Vagina (tissue), 2 donors: ENCODE results near the gene MAVS. TPM values are rescaled to one million over a fixed set of nuclear protein-coding genes. Genes with fewer than 3 reads are reported as not detected.

Experiments
- DNase-seq, 2 donors: peaks; one replicate each; pipeline ENCODE4 v3.0.0-alpha.2; 2017; ENCODE audit errors: extremely low spot score in 2 of 2
- H3K27ac ChIP-seq: fragments of 200-600 bp; sonication (generic); one replicate; pipeline ENCODE4 v1.5.1; 2019
- H3K27me3 ChIP-seq: fragments of 200-600 bp; sonication (generic); one replicate; pipeline ENCODE4 v1.5.1; 2019
- H3K36me3 ChIP-seq, 2 donors: fragments of 200-600 bp; sonication (generic); one replicate each; pipeline ENCODE4 v1.5.1; 2017 to 2019
- H3K4me1 ChIP-seq: fragments of 200-600 bp; sonication (generic); one replicate; pipeline ENCODE4 v1.5.1; 2019
- H3K4me3 ChIP-seq, 2 donors: fragments of 200-600 bp; sonication (generic); 1 replicate in 1 of 2; 2 replicates in 1 of 2; pipeline ENCODE4 v1.5.1; 2016 to 2019
- H3K9me3 ChIP-seq: fragments of 200-600 bp; sonication (generic); one replicate; pipeline ENCODE4 v1.5.1; 2019
- POLR2A ChIP-seq, 2 donors: fragments of 450-650 bp; IDR thresholded peaks; one replicate each; pipeline ENCODE4 v1.6.1; 2017; ENCODE audit warnings: antibody characterized with exemption in 2 of 2, mild to moderate bottlenecking in 2 of 2, moderate library complexity in 2 of 2
- POLR2AphosphoS5 ChIP-seq, 2 donors: sonication (generic); formaldehyde crosslinking; IDR thresholded peaks; one replicate each; pipeline ENCODE4 v1.9.0; 2017; ENCODE audit warnings: antibody characterized with exemption in 2 of 2, mild to moderate bottlenecking in 2 of 2, low read depth in 1 of 2; ENCODE audit not compliant: insufficient read depth in 1 of 2
- intact Hi-C: fragments of 100-400 bp; cut with DNase I; formaldehyde crosslinking; loops from one replicate; pipeline ENCODE4 v1.15.1; 2023
- total RNA-seq: library from RNA; depleted of rRNA; stranded (reverse); fragments of >200 nt; gene quantifications from one replicate; pipeline ENCODE4 v1.2.3, GENCODE V29; 2016
- TF ChIP-seq, protein P1 (sequence below), 3 experiments: fragments of 450-650 bp in 2 of 3; fragments of 200-600 bp in 1 of 3; sonication (generic) in 1 of 3; IDR thresholded peaks; one replicate each; pipeline ENCODE4 v1.5.1; 2017 to 2019; ENCODE audit warnings: antibody characterized with exemption in 3 of 3, mild to moderate bottlenecking in 2 of 3, moderate library complexity in 2 of 3

The MAVS gene
- total RNA-seq, 1 donor from 2014 or later, result 22.1 TPM

DNA sequence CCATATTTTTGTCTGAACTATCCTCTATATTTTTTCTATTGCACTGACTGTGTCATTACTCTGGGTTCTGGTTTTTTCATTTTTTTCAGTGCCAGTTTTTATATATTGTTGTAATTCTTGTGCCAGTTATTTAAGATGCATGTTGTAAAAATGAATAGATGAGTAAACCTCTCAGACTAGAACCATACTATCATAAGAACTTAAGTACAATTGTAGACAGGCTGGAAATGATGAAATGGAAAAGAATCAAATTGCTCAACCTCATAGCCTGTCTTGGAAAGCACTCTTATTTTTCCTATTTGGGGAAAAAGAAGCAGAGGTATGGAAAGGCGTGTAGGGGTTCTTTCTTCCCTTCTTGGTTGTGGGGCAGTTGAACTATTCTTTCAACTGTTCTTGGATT, 72.7 kb downstream of the MAVS start:
- H3K27me3 ChIP-seq, result no peaks in the 10 kb centered on the region
- H3K27ac ChIP-seq, result no peak overlapping the region
- intact Hi-C loops, result no loop called here
- peaks cover 11% of the 10 kb centered on the region for H3K4me1 ChIP-seq
- TF ChIP-seq POLR2A (IDR thresholded peaks at IDR 0.05), result no peak
- TF ChIP-seq, protein P1, sequence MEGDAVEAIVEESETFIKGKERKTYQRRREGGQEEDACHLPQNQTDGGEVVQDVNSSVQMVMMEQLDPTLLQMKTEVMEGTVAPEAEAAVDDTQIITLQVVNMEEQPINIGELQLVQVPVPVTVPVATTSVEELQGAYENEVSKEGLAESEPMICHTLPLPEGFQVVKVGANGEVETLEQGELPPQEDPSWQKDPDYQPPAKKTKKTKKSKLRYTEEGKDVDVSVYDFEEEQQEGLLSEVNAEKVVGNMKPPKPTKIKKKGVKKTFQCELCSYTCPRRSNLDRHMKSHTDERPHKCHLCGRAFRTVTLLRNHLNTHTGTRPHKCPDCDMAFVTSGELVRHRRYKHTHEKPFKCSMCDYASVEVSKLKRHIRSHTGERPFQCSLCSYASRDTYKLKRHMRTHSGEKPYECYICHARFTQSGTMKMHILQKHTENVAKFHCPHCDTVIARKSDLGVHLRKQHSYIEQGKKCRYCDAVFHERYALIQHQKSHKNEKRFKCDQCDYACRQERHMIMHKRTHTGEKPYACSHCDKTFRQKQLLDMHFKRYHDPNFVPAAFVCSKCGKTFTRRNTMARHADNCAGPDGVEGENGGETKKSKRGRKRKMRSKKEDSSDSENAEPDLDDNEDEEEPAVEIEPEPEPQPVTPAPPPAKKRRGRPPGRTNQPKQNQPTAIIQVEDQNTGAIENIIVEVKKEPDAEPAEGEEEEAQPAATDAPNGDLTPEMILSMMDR (IDR thresholded peaks at IDR 0.05), result no peak
- no peak for TF ChIP-seq POLR2AphosphoS5 (IDR thresholded peaks at IDR 0.05; ENCODE audit: insufficient read depth in 1 of 2, low read depth in 1 of 2)
- H3K36me3 ChIP-seq, result peaks cover 0 to 57% of the 10 kb centered on the region in 2 donors
- no peak for DNase-seq
- H3K4me3 ChIP-seq, result no peak overlapping the region
- H3K9me3 ChIP-seq, result no peaks in the 10 kb centered on the region

- no peak overlapping the region for H3K27ac ChIP-seq
- no peaks in the 10 kb centered on the region for H3K27me3 ChIP-seq
- peaks cover 14% of the 10 kb centered on the region for H3K4me1 ChIP-seq
- intact Hi-C loops, result no loop called here
- peaks cover 0 to 57% of the 10 kb centered on the region in 2 donors for H3K36me3 ChIP-seq
- no peak overlapping the region for H3K4me3 ChIP-seq
- no peaks in the 10 kb centered on the region for H3K9me3 ChIP-seq
- DNase-seq, result no peak
- TF ChIP-seq POLR2A (IDR thresholded peaks at IDR 0.05) (no peak), POLR2AphosphoS5 (IDR thresholded peaks at IDR 0.05; ENCODE audit: insufficient read depth in 1 of 2, low read depth in 1 of 2) (no peak)
- TF ChIP-seq, protein P1 (IDR thresholded peaks at IDR 0.05), result no peak
These were observed 75.8 kb downstream of the MAVS start for GRCh38 chr20:3922223-3922982.

GRCh38 chr20:3922983-3923339, 76.3 kb downstream of the MAVS start:
- intact Hi-C loops, result no loop called here
- DNase-seq, result no peak
- Histone ChIP-seq H3K27ac (no peak overlapping the region), H3K36me3 (peaks cover 0 to 57% of the 10 kb centered on the region in 2 donors), H3K4me1 (peaks cover 17% of the 10 kb centered on the region), H3K27me3 (no peaks in the 10 kb centered on the region), H3K9me3 (no peaks in the 10 kb centered on the region), H3K4me3 (no peak overlapping the region)
- TF ChIP-seq, protein P1 (IDR thresholded peaks at IDR 0.05), result no peak
- TF ChIP-seq POLR2A (IDR thresholded peaks at IDR 0.05), result no peak
- TF ChIP-seq POLR2AphosphoS5 (IDR thresholded peaks at IDR 0.05; ENCODE audit: insufficient read depth in 1 of 2, low read depth in 1 of 2), result no peak

GRCh38 chr20:3923818-3924217, 77.2 kb downstream of the MAVS start:
- Histone ChIP-seq H3K27me3 (no peaks in the 10 kb centered on the region), H3K27ac (no peak overlapping the region)

DNA sequence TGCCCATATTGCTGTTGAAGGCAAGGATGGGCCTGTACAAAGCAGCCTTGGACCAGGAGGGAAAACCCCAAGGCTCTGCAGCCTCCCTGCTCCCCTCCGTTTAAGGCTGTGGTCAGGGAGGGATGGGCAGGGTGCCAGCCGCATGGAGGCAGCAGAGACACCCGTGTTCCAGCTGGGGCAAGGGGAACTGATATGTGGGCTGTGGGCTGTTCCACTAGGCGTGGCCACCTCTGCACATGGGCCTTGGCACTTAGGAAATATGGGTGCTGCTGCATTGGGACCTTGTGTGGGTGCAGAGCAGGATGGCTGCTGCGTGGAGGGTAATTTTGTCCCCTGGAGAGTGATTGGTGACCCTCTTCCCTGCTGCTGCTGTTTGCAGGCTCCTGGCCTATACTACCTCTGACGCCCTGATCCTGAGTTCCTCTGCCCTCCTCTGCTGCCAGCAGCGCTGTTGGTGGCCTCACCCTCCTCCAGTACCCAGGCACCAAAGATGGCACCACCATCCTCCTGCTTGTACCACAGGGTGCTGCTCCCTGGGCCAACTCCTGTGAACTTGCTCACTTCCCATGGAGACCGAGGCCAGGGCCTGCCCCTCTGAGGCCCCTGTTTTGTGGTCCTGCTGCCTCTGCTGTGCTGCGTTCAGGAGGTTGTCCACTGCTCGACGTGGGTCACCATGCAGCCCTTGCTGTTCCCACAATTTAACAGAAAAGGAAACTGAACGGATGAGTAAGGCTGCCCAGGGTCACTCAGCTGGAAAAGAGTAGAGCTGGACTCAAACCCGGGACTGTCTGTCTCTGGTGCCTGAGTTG, 77.9 kb downstream of the MAVS start:
- no peaks in the 10 kb centered on the region for H3K27me3 ChIP-seq
- DNase-seq, result no peak
- peaks cover 0 to 45% of the 10 kb centered on the region in 2 donors for H3K36me3 ChIP-seq
- peaks cover 29% of the 10 kb centered on the region for H3K4me1 ChIP-seq
- no peaks in the 10 kb centered on the region for H3K9me3 ChIP-seq
- no peak overlapping the region for H3K27ac ChIP-seq
- H3K4me3 ChIP-seq, result no peak overlapping the region
- TF ChIP-seq POLR2A (IDR thresholded peaks at IDR 0.05) (no peak), POLR2AphosphoS5 (IDR thresholded peaks at IDR 0.05; ENCODE audit: insufficient read depth in 1 of 2, low read depth in 1 of 2) (no peak)
- TF ChIP-seq, protein P1 (IDR thresholded peaks at IDR 0.05), result no peak
- intact Hi-C loops, result no loop called here

More at GRCh38 chr20:3923818-3924217, 77.2 kb downstream of the MAVS start:
- H3K4me3 ChIP-seq, result no peak overlapping the region
- DNase-seq, result no peak
- TF ChIP-seq POLR2AphosphoS5 (IDR thresholded peaks at IDR 0.05; ENCODE audit: insufficient read depth in 1 of 2, low read depth in 1 of 2), result no peak
- intact Hi-C loops, result no loop called here
- H3K9me3 ChIP-seq, result no peaks in the 10 kb centered on the region
- peaks cover 0 to 50% of the 10 kb centered on the region in 2 donors for H3K36me3 ChIP-seq
- peaks cover 23% of the 10 kb centered on the region for H3K4me1 ChIP-seq
